GM19023 (cell line): Measurements from ENCODE around the gene CDC42BPG.
A peak's percentile ranks its signal among the peaks of the same experiment; 100 is the strongest.

Experiments
- ATAC-seq: cut with Tn5 transposase; IDR thresholded peaks from one replicate; pipeline ENCODE4 v1.9.1; 2021; ENCODE audit warnings: mild to moderate bottlenecking, moderate library complexity; ENCODE audit not compliant: unreplicated experiment

CDC42BPG gene

GRCh38 chr11:64804346-64805210 is 39.9 kb downstream of the CDC42BPG start:
- ATAC-seq = no peak

GRCh38 chr11:64803846-64804345 is 40.6 kb downstream of the CDC42BPG start:
- ATAC-seq = no peak

- ATAC-seq = peak; percentile 65
Observed at GRCh38 chr11:64803158-64803845, 41.2 kb downstream of the CDC42BPG start, which contains the start of gene MAP4K2. MAP4K2 (minus strand) TSS chr11:64803214; CDS start chr11:64803149, 65 bp downstream.

- peak; percentile 17 for ATAC-seq
Observed at GRCh38 chr11:64802370-64803157, 41.9 kb downstream of the CDC42BPG start.

DNA sequence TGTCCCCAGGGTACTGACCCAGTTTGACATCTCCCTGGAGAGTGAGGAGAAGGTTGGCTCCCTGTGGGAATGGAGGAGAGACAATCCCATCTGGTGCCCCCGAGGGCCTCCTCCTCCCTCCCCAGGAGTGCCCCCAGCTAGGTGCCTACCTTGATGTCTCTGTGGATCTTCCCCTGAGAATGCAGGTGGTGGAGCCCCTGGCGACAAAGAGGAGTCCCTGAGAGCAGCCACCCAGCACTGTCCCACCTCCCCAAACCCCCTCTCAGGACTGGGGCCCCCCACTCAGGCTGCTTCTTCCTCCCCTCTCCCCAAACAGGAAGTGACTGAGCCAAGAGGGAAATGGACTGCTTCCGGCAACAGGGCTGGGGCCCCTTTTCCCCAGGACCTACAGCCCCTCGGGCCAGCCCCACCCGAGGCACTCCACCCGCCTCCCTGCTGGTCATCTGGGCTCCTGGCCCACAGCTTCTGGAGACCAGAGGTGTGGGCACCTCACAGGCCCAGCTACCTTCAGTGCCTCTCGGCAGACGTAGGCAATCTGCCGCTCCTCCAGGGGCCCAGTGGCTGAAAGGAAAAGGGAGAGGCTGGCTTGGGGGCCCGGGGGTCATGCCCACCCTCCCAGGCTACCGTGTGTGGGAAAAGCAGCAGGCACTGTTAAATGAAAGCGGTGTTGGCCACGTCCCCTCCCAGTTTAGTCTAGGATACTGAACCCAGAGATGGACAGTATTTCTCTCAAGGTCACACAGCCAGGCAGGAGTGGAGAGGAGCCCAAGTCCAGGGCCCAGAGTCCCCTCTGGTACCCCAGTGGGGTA is 42.7 kb downstream of the CDC42BPG start:
- no peak for ATAC-seq

DNA sequence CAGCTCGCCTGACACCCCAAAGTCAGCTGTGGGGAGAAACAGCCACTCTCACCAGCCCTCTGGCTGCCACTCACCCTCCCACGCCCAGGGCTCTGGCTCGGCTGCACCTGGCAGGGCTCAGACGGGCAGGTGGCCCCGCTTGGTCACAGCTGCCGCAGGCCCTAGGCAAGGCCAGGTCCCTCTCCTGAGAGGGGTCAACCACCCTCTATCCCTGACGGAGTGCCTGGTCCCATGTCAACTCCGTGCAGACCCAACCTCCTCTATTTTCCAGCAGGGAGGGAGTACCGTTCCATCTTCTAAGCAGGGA is 43.3 kb downstream of the CDC42BPG start:
- ATAC-seq = no peak

DNA sequence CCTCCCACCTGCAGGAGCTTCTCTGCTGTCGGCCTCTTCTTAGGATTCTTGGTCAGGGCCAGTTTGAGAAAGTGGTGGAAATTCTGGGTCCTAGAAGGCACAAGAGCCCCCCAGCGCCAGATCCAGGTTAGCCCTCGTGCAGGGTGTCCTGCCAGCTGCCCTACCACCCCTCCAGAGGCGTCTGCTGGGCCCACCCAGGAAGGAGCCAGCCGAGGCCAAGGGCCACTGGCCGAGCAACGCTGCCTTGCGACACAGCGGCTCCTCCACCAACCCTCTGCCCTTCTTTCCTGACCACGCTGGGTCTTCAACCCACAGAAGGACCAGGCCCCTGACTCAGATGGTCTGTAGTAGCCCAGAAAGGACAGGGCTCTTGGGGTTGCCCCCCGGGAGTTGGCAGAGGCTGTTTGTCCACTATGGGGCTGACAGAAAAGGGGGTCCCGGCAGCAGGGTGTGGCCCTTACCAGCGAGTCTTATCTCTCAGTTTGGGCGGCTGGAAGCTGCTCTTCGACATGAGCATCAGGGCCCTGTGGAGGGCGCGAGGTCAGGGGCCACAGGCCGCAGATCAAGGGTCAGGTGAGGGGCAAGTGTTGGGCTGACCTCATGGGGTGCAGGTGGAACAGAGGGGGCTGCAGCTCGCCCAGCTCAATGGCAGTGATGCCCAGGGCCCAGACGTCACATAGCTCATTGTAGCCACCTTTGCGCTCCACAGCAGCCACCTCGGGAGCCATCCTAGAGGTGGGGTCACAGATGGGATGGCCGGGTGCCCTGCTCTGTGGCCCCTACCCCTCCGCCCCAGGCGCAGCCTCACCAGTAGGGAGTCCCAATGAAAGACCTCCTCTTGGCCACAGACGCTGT is 43.9 kb downstream of the CDC42BPG start:
- no peak for ATAC-seq

GRCh38 chr11:64799623-64800302 is 44.7 kb downstream of the CDC42BPG start:
- ATAC-seq = no peak

- no peak for ATAC-seq
Observed at GRCh38 chr11:64799256-64799622, 45.2 kb downstream of the CDC42BPG start.

- no peak for ATAC-seq
Observed at GRCh38 chr11:64796757-64797541, 47.5 kb downstream of the CDC42BPG start.

DNA sequence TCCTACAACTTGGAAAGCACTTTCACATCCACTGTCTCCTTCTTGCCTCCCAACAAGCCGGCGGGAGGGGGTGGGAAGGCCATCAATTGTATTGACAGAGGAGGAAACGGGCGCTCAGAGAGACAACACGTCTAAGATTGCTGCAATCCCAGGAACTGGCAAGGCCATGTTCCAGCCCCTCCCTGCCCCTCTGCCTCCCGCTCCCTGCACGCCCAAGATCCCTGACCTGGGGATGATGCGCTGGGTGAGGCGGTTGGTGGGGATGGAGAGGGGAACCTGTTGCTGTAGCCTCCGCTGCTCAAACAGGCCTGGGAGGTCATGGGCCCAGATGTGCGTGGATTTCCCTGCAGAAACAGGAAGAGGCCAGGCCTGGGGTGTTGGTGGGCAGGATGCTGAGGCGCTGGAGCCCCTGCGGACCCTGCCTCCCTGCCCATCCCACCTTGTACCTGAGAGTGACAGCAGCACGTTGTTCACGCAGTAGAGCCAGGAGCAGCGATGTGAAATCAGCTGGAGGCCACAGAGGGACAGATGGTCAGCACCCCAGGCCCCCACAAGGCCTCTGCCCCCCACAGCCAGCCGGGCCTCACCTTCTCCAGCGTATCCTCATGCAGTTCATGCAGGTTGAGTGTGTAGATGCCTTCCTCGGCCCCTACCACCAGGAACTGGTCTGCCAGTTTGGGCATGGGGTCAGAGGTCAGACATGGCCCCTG is 48.3 kb downstream of the CDC42BPG start:
- no peak for ATAC-seq

GRCh38 chr11:64794526-64794925 is 49.9 kb downstream of the CDC42BPG start:
- no peak for ATAC-seq

DNA sequence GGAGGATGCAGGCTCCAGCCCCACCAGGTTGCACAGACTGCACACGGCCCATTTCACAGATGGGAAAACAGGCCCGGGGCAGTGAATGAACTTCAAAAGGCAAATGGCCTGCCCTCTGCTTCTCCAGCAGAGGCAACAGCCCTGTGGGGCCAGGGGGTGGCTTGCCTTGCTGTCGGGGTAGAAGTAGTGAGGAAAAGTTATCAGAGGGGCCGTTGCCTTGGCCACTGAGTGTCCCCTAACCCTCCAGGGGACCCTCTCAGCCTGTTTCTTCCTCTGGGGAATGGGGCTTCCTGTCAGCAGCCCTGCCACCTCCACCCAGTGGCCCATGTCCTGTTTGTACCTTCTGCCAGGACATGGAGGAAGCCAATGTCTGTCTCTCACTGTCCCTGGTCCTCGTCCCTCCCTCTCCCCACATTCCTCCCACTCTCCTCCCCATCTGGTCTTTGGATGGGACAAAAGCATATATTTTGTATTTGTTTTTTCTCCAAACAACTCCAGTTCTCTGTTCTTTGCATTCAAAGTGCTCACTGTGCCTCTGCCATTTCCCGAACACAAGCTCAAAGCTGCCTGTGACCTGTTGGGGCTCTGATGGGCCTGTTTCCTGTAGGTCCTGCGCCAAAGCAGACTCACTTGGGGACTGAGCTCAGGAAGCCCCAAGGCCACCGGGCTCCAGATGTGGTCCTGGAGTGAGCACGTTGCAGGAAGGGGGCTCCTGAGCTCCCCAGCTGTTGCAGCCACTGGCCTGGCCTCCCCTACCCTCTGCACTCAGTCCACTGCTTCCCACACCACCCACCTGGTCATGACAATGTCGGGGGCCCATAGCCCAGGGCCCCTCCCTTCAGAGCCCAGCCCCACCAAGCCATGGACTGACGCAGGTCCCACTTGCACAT is 50.9 kb downstream of the CDC42BPG start:
- no peak for ATAC-seq

GRCh38 chr11:64792482-64792881 is 52.0 kb downstream of the CDC42BPG start:
- ATAC-seq = no peak

DNA sequence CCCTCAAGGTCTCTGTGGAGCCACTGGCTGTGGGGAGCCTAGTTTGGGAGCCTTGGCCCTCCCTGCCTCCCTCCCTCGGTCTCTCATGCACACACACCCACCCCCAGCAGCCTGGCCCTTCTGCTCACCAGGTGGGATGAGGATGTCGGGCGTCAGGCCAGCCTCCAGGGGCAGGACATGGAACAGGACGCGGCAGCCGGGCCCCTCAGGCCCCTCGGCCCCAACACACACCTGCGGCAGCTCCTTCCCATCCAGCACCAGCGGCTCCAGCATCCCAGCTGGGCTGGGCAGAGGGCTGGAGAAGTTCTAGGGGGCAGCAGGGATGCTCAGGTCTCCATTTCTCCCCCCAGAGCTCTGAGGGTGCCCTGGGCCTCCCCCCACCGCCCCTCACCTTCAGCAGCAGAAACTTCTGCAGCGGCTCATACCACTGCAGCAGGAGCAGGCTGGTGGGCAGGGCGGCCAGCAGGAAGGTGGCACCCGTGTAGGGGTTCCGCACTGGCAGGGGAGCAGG is 52.6 kb downstream of the CDC42BPG start:
- ATAC-seq = no peak
